ENCODE measurements around the gene LRRC45.

DNA sequence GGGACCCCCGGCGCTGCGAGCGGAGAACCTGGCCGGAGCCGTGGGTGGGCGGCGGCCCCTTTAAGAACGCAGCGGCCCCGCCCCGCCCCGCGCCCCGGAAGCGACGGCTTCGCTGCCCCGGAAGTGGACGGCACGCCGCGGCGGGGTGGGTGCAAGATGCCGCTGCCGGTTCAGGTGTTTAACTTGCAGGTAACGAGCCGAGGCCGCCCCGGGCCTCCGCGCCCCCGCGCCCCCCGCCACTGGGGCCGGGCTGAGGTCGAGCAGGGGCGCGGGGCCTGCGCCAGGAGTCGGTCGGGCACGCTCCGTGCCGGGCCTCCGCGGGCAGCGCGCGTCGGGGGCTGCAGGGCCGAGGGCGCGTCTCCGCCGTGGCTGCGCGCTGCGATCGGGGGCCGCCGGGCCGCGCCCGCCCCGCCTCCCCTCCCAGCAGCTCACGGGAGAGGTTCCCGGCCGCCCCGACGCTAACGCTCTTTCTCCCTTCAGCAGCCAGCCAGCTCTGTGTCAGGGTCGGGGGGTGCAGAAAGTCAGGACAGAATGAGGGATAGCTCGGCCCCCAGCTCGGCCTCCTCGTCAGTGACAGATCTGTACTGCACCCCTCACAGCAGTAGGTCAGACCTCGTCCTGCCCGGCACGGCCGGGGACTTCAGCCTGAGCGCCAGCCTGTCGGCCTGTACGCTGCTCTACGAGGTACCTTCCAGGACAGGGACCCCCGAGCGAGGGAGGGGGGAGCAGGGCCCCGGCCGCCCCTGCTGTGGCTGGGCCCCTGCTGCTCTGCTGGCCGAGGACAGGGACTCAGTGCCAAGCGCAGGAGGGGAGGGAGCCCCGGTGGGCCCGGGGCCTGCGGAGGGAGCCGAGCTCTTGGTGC lies 28.9 kb downstream of the LRRC45 start, which contains the start of the genes GPS1 and RFNG:
- TF ChIP-seq, protein P1, sequence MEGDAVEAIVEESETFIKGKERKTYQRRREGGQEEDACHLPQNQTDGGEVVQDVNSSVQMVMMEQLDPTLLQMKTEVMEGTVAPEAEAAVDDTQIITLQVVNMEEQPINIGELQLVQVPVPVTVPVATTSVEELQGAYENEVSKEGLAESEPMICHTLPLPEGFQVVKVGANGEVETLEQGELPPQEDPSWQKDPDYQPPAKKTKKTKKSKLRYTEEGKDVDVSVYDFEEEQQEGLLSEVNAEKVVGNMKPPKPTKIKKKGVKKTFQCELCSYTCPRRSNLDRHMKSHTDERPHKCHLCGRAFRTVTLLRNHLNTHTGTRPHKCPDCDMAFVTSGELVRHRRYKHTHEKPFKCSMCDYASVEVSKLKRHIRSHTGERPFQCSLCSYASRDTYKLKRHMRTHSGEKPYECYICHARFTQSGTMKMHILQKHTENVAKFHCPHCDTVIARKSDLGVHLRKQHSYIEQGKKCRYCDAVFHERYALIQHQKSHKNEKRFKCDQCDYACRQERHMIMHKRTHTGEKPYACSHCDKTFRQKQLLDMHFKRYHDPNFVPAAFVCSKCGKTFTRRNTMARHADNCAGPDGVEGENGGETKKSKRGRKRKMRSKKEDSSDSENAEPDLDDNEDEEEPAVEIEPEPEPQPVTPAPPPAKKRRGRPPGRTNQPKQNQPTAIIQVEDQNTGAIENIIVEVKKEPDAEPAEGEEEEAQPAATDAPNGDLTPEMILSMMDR (IDR thresholded peaks at IDR 0.05), result no peak
- TF ChIP-seq POLR2A (IDR thresholded peaks at IDR 0.05), result no peak
